HCEC 1CT (cell line): ENCODE results near the gene KLHL17.
A peak's percentile ranks its signal among the peaks of the same experiment; 100 is the strongest.

Experiments used
- DNase-seq: peaks from one replicate; pipeline ENCODE4 v3.0.0-alpha.2; 2017

KLHL17 gene

GRCh38 chr1:952603-953002, 7.8 kb upstream of the KLHL17 start:
- DNase-seq: no peak

- DNase-seq: no peak
Measured at GRCh38 chr1:953524-954320, 6.7 kb upstream of the KLHL17 start.

GRCh38 chr1:954927-955326, 5.5 kb upstream of the KLHL17 start:
- DNase-seq: no peak

- DNase-seq: no peak
Measured at GRCh38 chr1:955474-955873, 4.9 kb upstream of the KLHL17 start.

- DNase-seq: no peak
Measured at GRCh38 chr1:956636-957035, 3.7 kb upstream of the KLHL17 start.

- DNase-seq: peak; percentile 86
Measured at GRCh38 chr1:958823-959730, 1.3 kb upstream of the KLHL17 start, which contains the start of gene NOC2L. NOC2L (minus strand) TSS chr1:959256; CDS start chr1:959240, 16 bp downstream.

GRCh38 chr1:959731-960362, 537 bp upstream of the KLHL17 start:
- no peak for DNase-seq

GRCh38 chr1:961132-961669, 817 bp downstream of the KLHL17 start:
- DNase-seq: no peak

GRCh38 chr1:962381-963300, 2.3 kb downstream of the KLHL17 start:
- no peak for DNase-seq

- DNase-seq: no peak
Measured at GRCh38 chr1:963301-963651, 2.9 kb downstream of the KLHL17 start.

GRCh38 chr1:963746-964525, 3.6 kb downstream of the KLHL17 start:
- no peak for DNase-seq

GRCh38 chr1:964691-965525, 4.5 kb downstream of the KLHL17 start:
- no peak for DNase-seq

GRCh38 chr1:965526-966134, 5.2 kb downstream of the KLHL17 start:
- DNase-seq: no peak

- no peak for DNase-seq
Measured at GRCh38 chr1:966135-966703, 5.8 kb downstream of the KLHL17 start, which contains the start of gene PLEKHN1. PLEKHN1 (plus strand) TSS chr1:966482; CDS start chr1:966532, 50 bp downstream.

GRCh38 chr1:966704-967300, 6.4 kb downstream of the KLHL17 start:
- DNase-seq: peak; percentile 54

GRCh38 chr1:967466-968343, 7.3 kb downstream of the KLHL17 start:
- no peak for DNase-seq

- no peak for DNase-seq
Measured at GRCh38 chr1:969260-969855, 9.0 kb downstream of the KLHL17 start.
